GM12878 (cell line): ENCODE results near the gene MYOM3. TPM values are rescaled to one million over a fixed set of nuclear protein-coding genes. Genes with fewer than 3 reads are reported as not detected.

Experiments
- ATAC-seq: fragments of 200-7000 bp; cut with Tn5 transposase; 3 replicates; pipeline ENCODE4 v1.9.1; 2020; ENCODE audit warnings: mild to moderate bottlenecking, moderate library complexity
- BruUV-seq: library from RNA; stranded (reverse); fragments of 400-500 nt; replicated peaks from 2 replicates; lab custom pipeline; 2021; lab: Mats Ljungman, UMichigan
- CTCF ChIA-PET: fragments of 300-600 bp; sonication (Branson Sonifier 250); formaldehyde crosslinking; extraction: SDS; loops from one replicate; lab custom pipeline; 2021; ENCODE audit warnings: inconsistent platforms; lab: Yijun Ruan, JAX
- POLR2A ChIA-PET: fragments of 350-600 bp; formaldehyde crosslinking; extraction: SDS; loops from one replicate; lab custom pipeline; 2021; ENCODE audit warnings: inconsistent platforms; lab: Charles Lee
- RAD21 ChIA-PET: fragments of 300-600 bp; sonication (Branson Sonifier 250); formaldehyde crosslinking; loops from one replicate; lab custom pipeline; 2023; ENCODE audit warnings: antibody characterized with exemption; ENCODE audit not compliant: unreplicated experiment; lab: Charles Lee
- SMC1A ChIA-PET: fragments of 300-600 bp; sonication (Branson Sonifier 250); formaldehyde crosslinking; loops from one replicate; lab custom pipeline; 2023; ENCODE audit not compliant: unreplicated experiment, uncharacterized antibody; lab: Charles Lee
- DNase-seq: peaks from one replicate; pipeline ENCODE4 v3.0.0-alpha.2; 2011; ENCODE audit warnings: low read depth, low spot score
- FAIRE-seq: peaks from 3 replicates; lab custom pipeline; 2011; peaks lifted over from hg19 to GRCh38; lab: Jason Lieb, UNC
- H2AFZ ChIP-seq: 2 replicates; pipeline ENCODE4 v1.6.0; 2011; ENCODE audit warnings: low read depth, low read length, control low read depth; ENCODE audit not compliant: control insufficient read depth
- H3K27ac ChIP-seq: 2 replicates; pipeline ENCODE4 v1.5.1; 2011; ENCODE audit warnings: control low read depth; ENCODE audit not compliant: control insufficient read depth, insufficient read depth
- H3K27me3 ChIP-seq, 2 experiments: replicated peaks in 1 of 2; 2 replicates each; pipeline versions ENCODE4 v1.6.0 to v1.6.1; 2011; ENCODE audit warnings: low read length in 1 of 2; ENCODE audit not compliant: control insufficient read depth in 2 of 2, insufficient read depth in 2 of 2
- H3K36me3 ChIP-seq, 2 experiments: 2 replicates each; pipeline ENCODE4 v1.5.1; 2011; ENCODE audit warnings: low read length in 1 of 2; ENCODE audit not compliant: control insufficient read depth in 2 of 2, insufficient read depth in 2 of 2
- H3K4me1 ChIP-seq: 2 replicates; pipeline ENCODE4 v1.6.1; 2011; ENCODE audit warnings: mild to moderate bottlenecking, low read length, moderate library complexity, mixed read lengths; ENCODE audit not compliant: control insufficient read depth, insufficient read depth
- H3K4me2 ChIP-seq: 2 replicates; pipeline ENCODE4 v1.6.0; 2011; ENCODE audit warnings: control low read depth; ENCODE audit not compliant: control insufficient read depth, insufficient read depth
- H3K4me3 ChIP-seq: fragments of 200-600 bp; sonication (generic); 2 replicates; pipeline ENCODE4 v1.5.1; 2016
- H3K79me2 ChIP-seq: 2 replicates; pipeline ENCODE4 v1.6.0; 2011; ENCODE audit warnings: low read length; ENCODE audit not compliant: control insufficient read depth, insufficient read depth
- H3K9ac ChIP-seq: 2 replicates; pipeline ENCODE4 v1.8.0; 2011; ENCODE audit warnings: low read length, control low read depth, mixed read lengths; ENCODE audit not compliant: control insufficient read depth, insufficient read depth
- H3K9me3 ChIP-seq: replicated peaks from 3 replicates; pipeline ENCODE4 v1.5.1; 2011; ENCODE audit warnings: mild to moderate bottlenecking, low read length; ENCODE audit not compliant: control insufficient read depth, insufficient read depth
- H4K20me1 ChIP-seq: 2 replicates; pipeline ENCODE4 v1.6.0; 2011; ENCODE audit not compliant: control insufficient read depth, insufficient read depth
- CHD2 ChIP-seq: IDR thresholded peaks from 2 replicates; pipeline ENCODE4 v1.6.1; 2011; ENCODE audit warnings: low read depth, low read length, improper control_type of control experiment, borderline replicate concordance
- KDM1A ChIP-seq: fragments of 200-600 bp; sonication (generic); IDR thresholded peaks from 2 replicates; pipeline ENCODE4 v1.6.1; 2016; ENCODE audit warnings: borderline replicate concordance
- NFYA ChIP-seq: IDR thresholded peaks from 2 replicates; pipeline ENCODE4 v1.6.1; 2011; ENCODE audit warnings: low read depth, mild to moderate bottlenecking, low read length, improper control_type of control experiment, borderline replicate concordance
- WGBS: methylation state at CpG from one replicate; pipeline ENCODE4 v1.1.6; 2016; ENCODE audit warnings: low lambda C conversion rate; ENCODE audit not compliant: insufficient replicate concordance, insufficient coverage; ENCODE audit errors: missing lambda C conversion rate; 5-methylcytosine and 5-hydroxymethylcytosine counted together
- in situ Hi-C: fragments of 300-500 bp; cut with MboI; formaldehyde crosslinking; loops from 9 replicates; pipeline ENCODE4 v1.14.3; 2018; ENCODE audit warnings: mixed read lengths
- intact Hi-C: fragments of 100-400 bp; cut with micrococcal nuclease; formaldehyde crosslinking; loops from one replicate; pipeline ENCODE4 v1.14.2; 2022; ENCODE audit not compliant: unreplicated experiment
- polyA plus RNA-seq, 11 experiments: library from polyadenylated mRNA; depleted of rRNA in 4 of 11; unstranded in 6 of 11; stranded (reverse) in 5 of 11; fragments of >200 nt; fragmentation: Nextera tagmentation in 4 of 11; fragmentation: Illumina TruSeq in 1 of 11; extraction: Ambion mirVana in 4 of 11; extraction: Trizol in 1 of 11; gene quantifications; 1 replicate in 1 of 11; 2 replicates in 10 of 11; pipeline versions ENCODE4 v1.2.1 to v1.2.3, GENCODE V29; 2011 to 2016; ENCODE audit warnings: inconsistent platforms in 2 of 11, missing spikeins in 2 of 11, low read depth in 1 of 11
- total RNA-seq, 4 experiments: library from RNA; depleted of rRNA in 3 of 4; stranded (reverse); fragments of >200 nt in 3 of 4; fragmentation: Illumina TruSeq in 1 of 4; extraction: Trizol in 1 of 4; gene quantifications; 2 replicates each; pipeline versions ENCODE4 v1.2.1 to v1.2.3, GENCODE V29; 2013 to 2021
- TF ChIP-seq, protein P1 (sequence below): IDR thresholded peaks from 2 replicates; pipeline ENCODE4 v1.6.1; 2012; ENCODE audit warnings: low read length, inconsistent platforms
- TF ChIP-seq, protein P2 (sequence below): fragments of 450-650 bp; IDR thresholded peaks from 2 replicates; pipeline ENCODE4 v1.6.1; 2016; ENCODE audit warnings: mild to moderate bottlenecking

MYOM3 gene
- total and polyA plus RNA-seq, 10 of the 15 experiments (the other 5 are each of a cell fraction or from before 2014, with no cell fraction given) = 0.06 TPM; not detected in 9

DNA sequence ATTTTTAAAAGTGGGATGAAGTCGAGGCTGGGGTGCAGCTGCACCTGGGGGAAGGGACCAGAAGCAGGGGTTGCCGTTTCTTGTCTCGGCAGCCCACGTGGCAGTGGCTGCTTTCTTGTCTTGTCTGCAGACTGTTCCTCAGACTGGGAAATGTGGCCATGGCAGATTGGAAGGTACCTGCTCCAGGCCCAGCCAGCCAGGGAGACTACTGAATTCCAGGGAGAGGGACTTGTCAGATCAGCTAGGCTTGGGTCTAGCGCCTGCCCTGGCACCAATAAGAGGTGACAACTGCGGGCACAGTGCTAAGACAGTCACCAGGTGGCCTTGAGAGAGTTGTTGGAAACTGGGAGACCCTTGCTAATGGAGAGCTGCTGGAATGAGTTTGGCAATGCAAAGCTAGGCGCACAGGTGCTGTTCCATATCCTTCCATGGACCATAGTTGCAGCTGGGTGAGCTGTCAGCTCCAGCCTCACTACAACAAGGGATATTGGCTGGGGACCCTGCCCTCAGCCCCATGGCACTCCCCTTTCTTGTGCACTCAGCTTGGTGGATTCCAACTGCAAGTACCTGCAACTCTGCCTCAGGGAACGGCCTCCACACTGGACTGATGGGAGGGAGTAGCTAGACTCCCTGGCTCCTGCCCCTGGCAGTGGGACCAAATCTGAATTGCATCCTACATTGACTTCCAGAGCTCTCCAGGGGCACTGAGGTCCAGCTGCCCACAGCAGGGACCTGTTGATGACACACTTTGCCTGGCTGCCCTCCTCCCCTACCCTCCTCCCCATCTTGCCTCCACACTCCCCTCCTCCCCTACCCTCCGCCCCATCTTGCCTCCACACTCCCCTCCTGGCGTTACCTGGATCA is 40.9 kb upstream of the MYOM3 start:
- DNase-seq (no peak), FAIRE-seq (no peak), ATAC-seq (no peak)
- no TSS peak for BruUV-seq
- Histone ChIP-seq H3K27ac (no peak overlapping the region), H3K9ac (no peak overlapping the region), H3K9me3 (no peaks in the 10 kb centered on the region), H3K36me3 (no peaks in the 10 kb centered on the region), H4K20me1 (no peaks in the 10 kb centered on the region; the same call in 1 of the 2 replicates), H3K4me3 (no peak overlapping the region), H3K79me2 (no peaks in the 10 kb centered on the region), H2AFZ (no peak overlapping the region), H3K27me3 (peaks cover 0 to 3% of the 10 kb centered on the region in 2 experiments; a peak in 2 of 4 replicates), H3K4me1 (peaks cover 11% of the 10 kb centered on the region), H3K4me2 (no peak overlapping the region)
- POLR2A ChIA-PET = interaction anchor here (0.6 kb wide), 1 partner anchor 172 kb away, joined by 3 read pairs; no protein-coding TSS in a partner anchor
- intact Hi-C loops (loop anchor here (5.0 kb wide), 1 partner anchor 81 kb away; no protein-coding TSS in a partner anchor), in situ Hi-C loops (no loop called here)
- 63% methylated on average over 8 of the region's 10 CpGs for WGBS
- RAD21 ChIA-PET = interaction anchor here (1.0 to 4.9 kb wide), 4 partner anchors 42 to 239 kb away, joined by 5 to 80 read pairs (median 18); no protein-coding TSS in a partner anchor
- CTCF ChIA-PET = interaction anchor here (1.1 to 10.4 kb wide), 8 partner anchors 32 to 435 kb away, joined by 3 to 134 read pairs (median 8); no protein-coding TSS in a partner anchor
- TF ChIP-seq CHD2 (no peak), KDM1A (no peak), NFYA (no peak)
- TF ChIP-seq, protein P1, sequence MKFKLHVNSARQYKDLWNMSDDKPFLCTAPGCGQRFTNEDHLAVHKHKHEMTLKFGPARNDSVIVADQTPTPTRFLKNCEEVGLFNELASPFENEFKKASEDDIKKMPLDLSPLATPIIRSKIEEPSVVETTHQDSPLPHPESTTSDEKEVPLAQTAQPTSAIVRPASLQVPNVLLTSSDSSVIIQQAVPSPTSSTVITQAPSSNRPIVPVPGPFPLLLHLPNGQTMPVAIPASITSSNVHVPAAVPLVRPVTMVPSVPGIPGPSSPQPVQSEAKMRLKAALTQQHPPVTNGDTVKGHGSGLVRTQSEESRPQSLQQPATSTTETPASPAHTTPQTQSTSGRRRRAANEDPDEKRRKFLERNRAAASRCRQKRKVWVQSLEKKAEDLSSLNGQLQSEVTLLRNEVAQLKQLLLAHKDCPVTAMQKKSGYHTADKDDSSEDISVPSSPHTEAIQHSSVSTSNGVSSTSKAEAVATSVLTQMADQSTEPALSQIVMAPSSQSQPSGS = no peak
- TF ChIP-seq, protein P2, sequence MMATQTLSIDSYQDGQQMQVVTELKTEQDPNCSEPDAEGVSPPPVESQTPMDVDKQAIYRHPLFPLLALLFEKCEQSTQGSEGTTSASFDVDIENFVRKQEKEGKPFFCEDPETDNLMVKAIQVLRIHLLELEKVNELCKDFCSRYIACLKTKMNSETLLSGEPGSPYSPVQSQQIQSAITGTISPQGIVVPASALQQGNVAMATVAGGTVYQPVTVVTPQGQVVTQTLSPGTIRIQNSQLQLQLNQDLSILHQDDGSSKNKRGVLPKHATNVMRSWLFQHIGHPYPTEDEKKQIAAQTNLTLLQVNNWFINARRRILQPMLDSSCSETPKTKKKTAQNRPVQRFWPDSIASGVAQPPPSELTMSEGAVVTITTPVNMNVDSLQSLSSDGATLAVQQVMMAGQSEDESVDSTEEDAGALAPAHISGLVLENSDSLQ = no peak
- SMC1A ChIA-PET = interaction anchor here (1.0 to 9.5 kb wide), 4 partner anchors 40 to 240 kb away, joined by 3 to 104 read pairs (median 8); no protein-coding TSS in a partner anchor
